OCI-LY1 (cell line): ENCODE results near the gene FUT8.

Experiments used
- CTCF ChIP-seq: fragments of 200-600 bp; sonication (generic), shearing (Covaris generic); IDR thresholded peaks from 2 replicates; pipeline ENCODE4 v1.5.1; 2017; ENCODE audit warnings: mild to moderate bottlenecking, antibody characterized with exemption, low read length, moderate library complexity, mixed read lengths
- EZH2 ChIP-seq: fragments of 200-600 bp; sonication (generic), shearing (Covaris generic); IDR thresholded peaks from 2 replicates; pipeline ENCODE4 v1.8.0; 2017; ENCODE audit warnings: borderline replicate concordance, mixed run types, mild to moderate bottlenecking, antibody characterized with exemption, low read length, moderate library complexity, mixed read lengths

DNA sequence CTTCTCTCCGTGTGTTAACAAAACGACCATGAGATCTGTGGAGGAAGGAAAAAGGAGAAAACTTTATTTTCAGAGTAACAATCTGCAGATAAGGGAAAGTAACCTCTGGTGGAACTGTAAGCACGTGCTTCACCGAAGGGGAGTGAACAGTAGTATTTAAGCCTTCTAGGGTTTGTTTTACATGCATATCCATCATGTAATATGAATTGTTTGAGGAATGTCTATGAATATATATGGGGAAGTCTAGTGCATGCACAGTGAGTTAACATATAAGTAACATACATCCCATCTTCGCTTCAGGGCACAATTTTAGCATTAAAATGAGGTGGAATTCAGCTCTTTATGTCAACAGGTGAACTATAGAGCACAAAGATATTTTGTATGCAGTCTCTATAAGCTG lies 101.1 kb downstream of the FUT8 start:
- TF ChIP-seq CTCF (no peak), EZH2 (no peak)
